Measurements from ENCODE around the gene ALDH1A2. TPM values are rescaled to one million over a fixed set of nuclear protein-coding genes. Genes with fewer than 3 reads are reported as not detected.

ALDH1A2 gene
- total RNA-seq, 1 donor from 2014 or later = 2.4 TPM

DNA sequence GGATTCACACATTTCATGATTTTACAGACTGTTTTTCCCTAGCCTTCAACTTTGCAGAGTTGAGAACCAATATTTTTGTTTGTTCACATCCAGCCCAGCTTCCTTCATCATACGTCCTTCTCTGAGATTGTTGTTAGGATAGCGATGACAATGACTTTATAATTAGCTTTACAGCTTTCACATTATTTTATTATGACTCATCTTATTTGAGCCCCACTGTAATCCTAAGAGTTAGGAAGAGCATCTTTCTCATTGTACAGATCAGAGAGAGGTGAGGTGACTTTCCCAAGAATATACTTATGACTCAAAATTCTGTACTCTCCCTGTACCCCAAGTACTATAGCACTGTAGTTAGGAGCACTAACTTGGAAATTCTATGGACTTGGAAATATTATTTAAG lies 156.1 kb downstream of the ALDH1A2 start:
- H3K27me3 Mint-ChIP-seq = peaks cover 15% of the 10 kb centered on the region
- no peaks in the 10 kb centered on the region for H3K9me3 Mint-ChIP-seq (ENCODE audit: low read depth)
- no peaks in the 10 kb centered on the region for H3K36me3 Mint-ChIP-seq (ENCODE audit: insufficient read depth)
- no peak overlapping the region for H3K27ac Mint-ChIP-seq
- TF ChIP-seq, protein P1, sequence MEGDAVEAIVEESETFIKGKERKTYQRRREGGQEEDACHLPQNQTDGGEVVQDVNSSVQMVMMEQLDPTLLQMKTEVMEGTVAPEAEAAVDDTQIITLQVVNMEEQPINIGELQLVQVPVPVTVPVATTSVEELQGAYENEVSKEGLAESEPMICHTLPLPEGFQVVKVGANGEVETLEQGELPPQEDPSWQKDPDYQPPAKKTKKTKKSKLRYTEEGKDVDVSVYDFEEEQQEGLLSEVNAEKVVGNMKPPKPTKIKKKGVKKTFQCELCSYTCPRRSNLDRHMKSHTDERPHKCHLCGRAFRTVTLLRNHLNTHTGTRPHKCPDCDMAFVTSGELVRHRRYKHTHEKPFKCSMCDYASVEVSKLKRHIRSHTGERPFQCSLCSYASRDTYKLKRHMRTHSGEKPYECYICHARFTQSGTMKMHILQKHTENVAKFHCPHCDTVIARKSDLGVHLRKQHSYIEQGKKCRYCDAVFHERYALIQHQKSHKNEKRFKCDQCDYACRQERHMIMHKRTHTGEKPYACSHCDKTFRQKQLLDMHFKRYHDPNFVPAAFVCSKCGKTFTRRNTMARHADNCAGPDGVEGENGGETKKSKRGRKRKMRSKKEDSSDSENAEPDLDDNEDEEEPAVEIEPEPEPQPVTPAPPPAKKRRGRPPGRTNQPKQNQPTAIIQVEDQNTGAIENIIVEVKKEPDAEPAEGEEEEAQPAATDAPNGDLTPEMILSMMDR (IDR thresholded peaks at IDR 0.05; ENCODE audit: unreplicated experiment) = no peak
- no peaks in the 10 kb centered on the region for H3K4me1 Mint-ChIP-seq (ENCODE audit: low read depth)
- DNase-seq (ENCODE audit: low spot score, unreplicated experiment) = no peak
- H3K4me3 Mint-ChIP-seq (ENCODE audit: low read depth) = no peak overlapping the region

DNA sequence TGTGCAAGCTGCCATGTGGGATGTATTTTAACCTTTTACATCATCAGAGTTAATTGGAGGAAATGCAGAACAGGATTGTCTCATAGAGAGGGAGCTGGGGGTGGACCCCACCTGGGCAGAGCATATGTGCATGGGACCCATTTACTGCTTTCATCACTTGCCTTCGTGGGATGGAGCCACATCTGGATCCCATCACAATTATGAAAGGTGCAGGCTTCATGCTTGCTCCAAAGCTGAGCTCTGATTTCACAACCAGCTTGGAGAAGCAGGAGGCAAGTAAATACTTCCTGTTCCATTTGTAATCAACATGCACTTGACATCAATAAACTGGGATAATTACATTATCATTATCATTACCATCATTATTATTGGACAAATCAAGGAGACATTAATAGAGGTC lies 161.9 kb downstream of the ALDH1A2 start:
- no peak overlapping the region for H3K27ac Mint-ChIP-seq
- peaks cover 12% of the 10 kb centered on the region for H3K27me3 Mint-ChIP-seq
- H3K4me1 Mint-ChIP-seq (ENCODE audit: low read depth) = no peaks in the 10 kb centered on the region
- TF ChIP-seq, protein P1 (IDR thresholded peaks at IDR 0.05; ENCODE audit: unreplicated experiment) = no peak
- DNase-seq (ENCODE audit: low spot score, unreplicated experiment) = no peak
- no peaks in the 10 kb centered on the region for H3K9me3 Mint-ChIP-seq (ENCODE audit: low read depth)
- no peaks in the 10 kb centered on the region for H3K36me3 Mint-ChIP-seq (ENCODE audit: insufficient read depth)
- no peak overlapping the region for H3K4me3 Mint-ChIP-seq (ENCODE audit: low read depth)

Other genes with a start within 250 kb of the ALDH1A2 start
- not detected in 2 replicates for gene AQP9, start 72.7 kb upstream of the ALDH1A2 start, total RNA-seq